CD4-positive, CD25-positive, alpha-beta regulatory T cell (primary cell): ENCODE results near the gene WDR45B. TPM values are rescaled to one million over a fixed set of nuclear protein-coding genes. Genes with fewer than 3 reads are reported as not detected.

Experiments used
- ATAC-seq, 2 donors: fragments of 150-1000 bp; cut with Tn5 transposase; one replicate each; pipeline ENCODE4 v1.10.0; 2021; ENCODE audit warnings: low read depth in 2 of 2, moderate number of reproducible peaks in 2 of 2, moderate library complexity in 1 of 2
- DNase-seq, 3 donors: peaks; one replicate each; pipeline versions ENCODE4 v3.0.0 to v3.0.0-alpha.2; 2012 to 2022; ENCODE audit warnings: mixed read lengths in 1 of 3
- H3K27ac ChIP-seq: one replicate; pipeline ENCODE4 v1.7.0; 2013; ENCODE audit warnings: mild to moderate bottlenecking, low read length; ENCODE audit not compliant: insufficient read depth, poor library complexity, severe bottlenecking
- H3K27me3 ChIP-seq: one replicate; pipeline ENCODE4 v1.7.0; 2013; ENCODE audit warnings: low read length; ENCODE audit not compliant: control insufficient read depth, insufficient read depth
- H3K36me3 ChIP-seq: one replicate; pipeline ENCODE4 v1.7.0; 2013; ENCODE audit warnings: mild to moderate bottlenecking, low read length, moderate library complexity; ENCODE audit not compliant: control insufficient read depth, insufficient read depth
- H3K4me1 ChIP-seq: 2 replicates; pipeline ENCODE4 v1.7.0; 2013; ENCODE audit warnings: mild to moderate bottlenecking, low read length; ENCODE audit not compliant: insufficient read depth, control insufficient read depth, poor library complexity, severe bottlenecking
- H3K4me3 ChIP-seq: one replicate; pipeline ENCODE4 v1.7.0; 2013; ENCODE audit warnings: low read depth, mild to moderate bottlenecking, low read length, moderate library complexity
- H3K9me3 ChIP-seq, 2 experiments: 1 replicate in 1 of 2; 2 replicates in 1 of 2; pipeline ENCODE4 v1.7.0; 2013; ENCODE audit warnings: low read length in 2 of 2, mild to moderate bottlenecking in 1 of 2, moderate library complexity in 1 of 2; ENCODE audit not compliant: control insufficient read depth in 2 of 2
- H3K27ac Mint-ChIP-seq, 3 donors: one replicate each; pipeline ENCODE4 v1.8.0; 2020 to 2022; ENCODE audit warnings: mild to moderate bottlenecking in 3 of 3, mixed read lengths in 3 of 3, moderate library complexity in 2 of 3
- H3K27me3 Mint-ChIP-seq: one replicate; pipeline ENCODE4 v1.8.0; 2022; ENCODE audit warnings: mild to moderate bottlenecking, mixed read lengths
- H3K36me3 Mint-ChIP-seq: one replicate; pipeline ENCODE4 v1.8.0; 2020; ENCODE audit warnings: mixed read lengths
- H3K4me1 Mint-ChIP-seq, 4 donors: one replicate each; pipeline ENCODE4 v1.8.0; 2020 to 2022; ENCODE audit warnings: mixed read lengths in 4 of 4, mild to moderate bottlenecking in 1 of 4
- H3K4me3 Mint-ChIP-seq, 4 donors: one replicate each; pipeline ENCODE4 v1.8.0; 2020 to 2022; ENCODE audit warnings: mild to moderate bottlenecking in 4 of 4, mixed read lengths in 4 of 4, moderate library complexity in 3 of 4
- H3K9me3 Mint-ChIP-seq, 7 donors: one replicate each; pipeline ENCODE4 v1.8.0; 2020 to 2022; ENCODE audit warnings: mixed read lengths in 7 of 7, mild to moderate bottlenecking in 3 of 7, moderate library complexity in 2 of 7
- polyA plus RNA-seq, 4 donors: library from polyadenylated mRNA; unstranded; fragments of 300-500 nt; fragmentation: Illumina TruSeq; gene quantifications; one replicate each; pipeline ENCODE4 v1.2.3, GENCODE V29; 2021
- total RNA-seq: library from RNA; stranded (reverse); gene quantifications from one replicate; pipeline ENCODE4 v1.2.3, GENCODE V29; 2022

WDR45B gene
- total and polyA plus RNA-seq, 5 donors from 2014 or later: 35.1 to 86.8 (median 40.7) TPM

DNA sequence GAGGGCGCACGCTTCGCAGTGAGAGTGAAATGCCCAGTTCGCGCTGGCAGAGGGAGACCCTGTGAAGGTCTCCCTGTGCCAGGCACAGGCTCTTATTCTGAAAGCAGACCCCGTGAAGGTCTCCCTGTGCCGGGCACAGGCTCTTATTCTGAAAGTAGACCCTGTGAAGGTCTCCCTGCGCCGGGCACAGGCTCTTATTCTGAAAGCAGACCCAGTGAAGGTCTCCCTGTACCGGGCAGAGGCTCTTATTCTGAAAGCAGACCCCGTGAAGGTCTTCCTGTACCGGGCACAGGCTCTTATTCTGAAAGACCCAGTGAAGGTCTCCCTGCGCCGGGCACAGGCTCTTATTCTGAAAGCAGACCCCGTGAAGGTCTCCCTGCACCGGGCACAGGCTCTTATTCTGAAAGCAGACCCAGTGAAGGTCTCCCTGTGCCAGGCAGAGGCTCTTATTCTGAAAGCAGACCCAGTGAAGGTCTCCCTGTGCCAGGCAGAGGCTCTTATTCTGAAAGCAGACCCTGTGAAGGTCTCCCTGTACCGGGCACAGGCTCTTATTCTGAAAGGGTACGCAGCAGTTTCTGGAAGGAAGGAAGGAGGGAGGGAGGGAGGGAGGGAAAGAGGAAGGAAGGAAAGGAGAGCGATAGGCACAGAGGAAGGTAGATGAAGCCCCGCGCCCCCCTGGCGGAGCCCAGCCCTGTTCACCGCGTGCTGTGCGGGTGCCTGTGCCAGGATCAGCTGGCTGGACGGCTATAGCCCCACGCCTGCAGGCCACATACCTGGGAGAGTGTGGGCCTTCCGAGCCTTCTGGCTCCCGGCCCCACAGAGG is 55.3 kb downstream of the WDR45B start:
- peaks cover 4% of the 10 kb centered on the region for H3K36me3 ChIP-seq
- peak overlapping the region; percentile 53 for H3K4me3 ChIP-seq
- no peaks in the 10 kb centered on the region for H3K9me3 ChIP-seq
- H3K4me1 ChIP-seq: peaks cover 30% of the 10 kb centered on the region
- peak overlapping the region; percentile 71 for H3K27ac ChIP-seq
- ATAC-seq: peak; percentile 28 to 50
- Mint-ChIP-seq H3K36me3 (peaks cover 2% of the 10 kb centered on the region), H3K4me3 (peak overlapping the region; percentile 13 to 90 (median 80)), H3K27ac (peak overlapping the region; percentile 84 to 93 (median 90)), H3K9me3 (no peaks in the 10 kb centered on the region), H3K27me3 (no peaks in the 10 kb centered on the region), H3K4me1 (peaks cover 5 to 40% (median 27%) of the 10 kb centered on the region in 4 donors)
- no peaks in the 10 kb centered on the region for H3K27me3 ChIP-seq
- DNase-seq: peak; percentile 63 to 83 (median 75)

DNA sequence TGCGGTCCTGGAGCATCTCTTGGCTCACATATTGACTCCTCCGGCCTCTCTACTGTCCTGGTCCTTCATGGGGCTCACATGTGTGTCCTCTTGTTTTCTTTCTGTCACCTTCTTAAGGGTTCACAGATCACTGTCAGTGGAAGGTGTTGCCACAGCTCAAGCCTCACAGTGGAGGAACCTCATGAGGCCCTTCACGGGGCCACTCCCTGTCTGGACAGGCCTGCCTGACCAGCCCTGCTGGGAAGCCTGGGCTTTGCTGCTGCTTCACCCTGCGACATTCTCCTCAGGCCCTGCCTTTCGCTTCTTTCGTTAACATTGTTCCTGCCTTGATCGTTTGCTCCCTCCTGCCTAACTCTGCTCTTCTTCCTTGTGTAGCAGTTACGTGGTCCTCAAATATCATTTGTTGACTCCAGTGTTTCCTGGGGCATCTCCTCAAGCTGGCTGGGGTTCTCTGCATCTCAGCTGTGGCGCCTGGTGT is 55.9 kb downstream of the WDR45B start:
- Histone ChIP-seq H3K27ac (peak overlapping the region; percentile 71), H3K4me1 (peaks cover 30% of the 10 kb centered on the region), H3K4me3 (no peak overlapping the region), H3K9me3 (no peaks in the 10 kb centered on the region), H3K36me3 (peaks cover 9% of the 10 kb centered on the region), H3K27me3 (no peaks in the 10 kb centered on the region)
- H3K27ac Mint-ChIP-seq: peak overlapping the region; percentile 8 to 93 (median 90)
- H3K4me1 Mint-ChIP-seq: peaks cover 5 to 38% (median 27%) of the 10 kb centered on the region in 4 donors
- ATAC-seq (no peak), DNase-seq (no peak)
- no peaks in the 10 kb centered on the region for H3K9me3 Mint-ChIP-seq
- H3K27me3 Mint-ChIP-seq: no peaks in the 10 kb centered on the region
- peak overlapping the region; percentile 13 to 82 (median 71) for H3K4me3 Mint-ChIP-seq
- peaks cover 8% of the 10 kb centered on the region for H3K36me3 Mint-ChIP-seq

DNA sequence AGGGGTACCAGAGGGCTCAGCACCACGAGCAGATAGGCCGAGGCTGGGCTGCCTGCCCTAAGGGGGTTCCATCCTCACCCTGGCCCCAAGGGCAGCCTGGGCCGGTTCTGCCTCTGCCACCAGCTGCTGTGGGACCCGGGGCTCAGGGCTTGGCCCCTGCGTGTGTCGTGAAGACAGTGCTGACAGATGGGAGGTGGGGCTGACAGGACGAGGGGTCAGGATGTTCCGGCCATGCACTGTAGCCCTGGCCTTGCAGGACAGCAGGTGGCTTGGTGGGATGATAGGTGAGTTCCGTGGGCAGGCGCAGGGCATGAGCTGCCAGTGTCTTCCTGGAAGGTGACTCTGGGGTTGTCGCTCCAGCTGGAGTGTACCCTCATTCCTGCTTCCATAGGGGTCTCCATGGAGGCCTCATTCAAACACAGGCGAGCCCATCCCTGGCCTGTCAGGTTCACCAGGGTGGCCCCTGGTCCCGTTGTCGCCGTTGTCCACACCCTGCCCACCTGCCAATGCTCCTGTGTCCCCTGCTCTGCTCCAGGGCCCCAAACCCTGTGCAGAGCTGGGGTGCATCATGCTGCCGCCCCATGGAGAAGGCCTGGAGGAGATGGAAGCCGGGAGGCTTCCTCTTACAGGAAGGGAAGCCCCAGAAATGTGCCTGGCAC is 57.2 kb downstream of the WDR45B start:
- H3K4me1 ChIP-seq: peaks cover 30% of the 10 kb centered on the region
- H3K36me3 ChIP-seq: peaks cover 11% of the 10 kb centered on the region
- Mint-ChIP-seq H3K27me3 (no peaks in the 10 kb centered on the region), H3K27ac (peak overlapping the region; percentile 52 to 93 (median 93)), H3K4me1 (peaks cover 5 to 37% (median 27%) of the 10 kb centered on the region in 4 donors), H3K9me3 (peaks cover 0 to 1% (median 0%) of the 10 kb centered on the region in 7 donors), H3K4me3 (peak overlapping the region in 1 of 4 donors; percentile 10), H3K36me3 (peaks cover 14% of the 10 kb centered on the region)
- H3K27me3 ChIP-seq: no peaks in the 10 kb centered on the region
- H3K4me3 ChIP-seq: no peak overlapping the region
- no peak for ATAC-seq
- peak overlapping the region; percentile 19 for H3K27ac ChIP-seq
- no peak for DNase-seq
- no peaks in the 10 kb centered on the region for H3K9me3 ChIP-seq

DNA sequence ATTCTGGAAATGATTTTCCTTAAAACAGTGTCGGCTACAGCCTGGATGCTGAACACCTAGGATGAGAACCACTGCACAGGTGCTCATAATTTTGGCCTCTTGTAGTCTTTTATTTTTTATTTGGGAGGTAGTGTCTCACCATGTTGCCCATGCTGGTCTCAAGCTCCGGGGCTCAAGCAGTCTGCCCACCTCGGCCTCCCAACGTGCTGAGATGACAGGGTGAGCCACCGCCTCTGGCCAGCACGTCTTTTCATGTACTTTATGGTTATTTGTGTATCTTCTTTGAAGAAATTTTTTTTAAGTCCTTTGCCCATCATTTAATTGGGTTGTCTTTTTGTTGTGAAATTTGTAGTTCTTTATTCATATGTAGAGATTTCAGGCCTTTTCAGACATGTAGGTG is 58.0 kb downstream of the WDR45B start:
- H3K27me3 ChIP-seq: no peaks in the 10 kb centered on the region
- H3K4me1 ChIP-seq: peaks cover 30% of the 10 kb centered on the region
- Mint-ChIP-seq H3K4me1 (peaks cover 5 to 36% (median 27%) of the 10 kb centered on the region in 4 donors), H3K27ac (peak overlapping the region in 2 of 3 donors; percentile 44 to 93), H3K9me3 (peaks cover 0 to 1% (median 0%) of the 10 kb centered on the region in 7 donors), H3K36me3 (peaks cover 14% of the 10 kb centered on the region), H3K27me3 (no peaks in the 10 kb centered on the region), H3K4me3 (no peak overlapping the region)
- ATAC-seq (no peak), DNase-seq (no peak)
- H3K27ac ChIP-seq: no peak overlapping the region
- H3K36me3 ChIP-seq: peaks cover 14% of the 10 kb centered on the region
- H3K9me3 ChIP-seq: no peaks in the 10 kb centered on the region
- H3K4me3 ChIP-seq: no peak overlapping the region

DNA sequence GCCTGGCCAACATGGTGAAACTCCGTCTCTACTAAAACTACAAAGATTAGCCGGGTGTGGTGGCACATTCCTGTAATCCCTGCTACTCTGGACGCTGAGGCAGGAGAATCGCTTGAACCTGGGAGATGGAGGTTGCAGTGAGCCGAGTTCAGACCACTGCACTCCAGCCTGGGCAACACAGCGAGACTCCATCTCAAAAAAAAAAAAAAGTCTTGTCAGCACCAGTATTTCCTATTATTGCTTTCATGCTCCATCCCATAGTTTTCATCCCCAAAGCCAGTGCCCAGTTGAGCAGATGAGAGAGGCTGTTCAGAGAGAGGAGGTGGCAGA is 58.4 kb downstream of the WDR45B start:
- DNase-seq: no peak
- peaks cover 14% of the 10 kb centered on the region for H3K36me3 Mint-ChIP-seq
- no peak overlapping the region for H3K27ac ChIP-seq

DNA sequence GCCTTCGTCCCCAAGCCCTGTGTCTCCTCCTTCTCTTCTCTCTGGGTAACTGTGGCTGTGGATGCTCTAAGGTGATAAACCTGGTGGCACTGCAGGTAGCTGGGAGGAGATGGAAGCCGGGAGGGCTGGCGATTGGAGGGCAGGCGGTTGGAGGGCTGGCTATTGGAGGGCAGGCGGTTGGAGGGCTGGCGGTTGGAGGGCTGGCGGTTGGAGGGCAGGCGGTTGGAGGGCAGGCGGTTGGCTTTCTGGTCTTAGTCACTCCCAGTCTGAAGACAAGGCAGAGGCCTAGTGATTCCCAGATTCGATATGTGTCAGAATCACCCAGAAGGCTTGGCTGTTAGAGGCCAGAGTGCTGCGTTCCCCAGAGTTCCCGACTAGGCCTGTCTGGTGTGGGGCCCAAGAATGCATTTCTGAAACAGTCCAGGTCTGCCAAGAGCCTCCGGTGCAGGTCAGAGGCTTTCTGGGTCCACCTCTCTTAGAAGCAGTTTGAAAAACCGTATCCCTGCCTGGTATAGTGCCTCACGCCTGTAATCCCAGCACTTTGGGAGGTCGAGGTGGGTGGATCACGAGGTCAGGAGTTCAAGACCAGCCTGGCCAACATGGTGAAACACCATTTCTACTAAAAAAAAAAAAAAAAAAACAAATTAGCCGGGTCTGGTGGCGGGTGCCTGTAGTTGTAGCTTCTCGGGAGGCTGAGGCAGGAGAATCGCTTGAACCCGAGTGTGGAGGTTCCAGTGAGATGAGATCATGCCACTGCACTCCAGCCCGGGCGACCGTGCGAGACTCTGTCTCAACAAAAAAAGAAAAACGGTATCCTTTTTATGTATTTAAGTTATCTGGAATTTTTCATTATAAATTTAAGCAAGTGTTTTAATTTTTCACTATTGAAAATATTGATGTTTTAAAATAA is 59.7 kb downstream of the WDR45B start:
- Histone ChIP-seq H3K4me3 (no peak overlapping the region), H3K9me3 (no peaks in the 10 kb centered on the region), H3K27me3 (no peaks in the 10 kb centered on the region), H3K27ac (no peak overlapping the region), H3K4me1 (peaks cover 15% of the 10 kb centered on the region), H3K36me3 (peaks cover 17% of the 10 kb centered on the region)
- no peak overlapping the region for H3K4me3 Mint-ChIP-seq
- DNase-seq (no peak), ATAC-seq (no peak)
- H3K27me3 Mint-ChIP-seq: no peaks in the 10 kb centered on the region
- peaks cover 14% of the 10 kb centered on the region for H3K36me3 Mint-ChIP-seq
- H3K4me1 Mint-ChIP-seq: peaks cover 11 to 26% (median 20%) of the 10 kb centered on the region in 4 donors
- peaks cover 0 to 1% (median 0%) of the 10 kb centered on the region in 7 donors for H3K9me3 Mint-ChIP-seq
- no peak overlapping the region for H3K27ac Mint-ChIP-seq

More for the DNA sequence above, 58.4 kb downstream of the WDR45B start:
- H3K27me3 ChIP-seq: no peaks in the 10 kb centered on the region
- H3K4me1 ChIP-seq: peaks cover 28% of the 10 kb centered on the region
- H3K4me3 ChIP-seq: no peak overlapping the region
- H3K4me1 Mint-ChIP-seq: peaks cover 5 to 32% (median 25%) of the 10 kb centered on the region in 4 donors
- peak overlapping the region in 2 of 3 donors; percentile 36 to 43 for H3K27ac Mint-ChIP-seq
- no peak overlapping the region for H3K4me3 Mint-ChIP-seq
- H3K36me3 ChIP-seq: peaks cover 14% of the 10 kb centered on the region
- H3K9me3 ChIP-seq: no peaks in the 10 kb centered on the region
- ATAC-seq: no peak
- no peaks in the 10 kb centered on the region for H3K27me3 Mint-ChIP-seq
- peaks cover 0 to 1% (median 0%) of the 10 kb centered on the region in 7 donors for H3K9me3 Mint-ChIP-seq
